GM21381 (cell line): ENCODE data around the gene CEP128.
"Not testable (repeated sequence)": the region's sequence is repeated elsewhere in the genome, so short reads cannot be mapped to it uniquely, and the experiment has no call there.

Experiments
- ATAC-seq: cut with Tn5 transposase; IDR thresholded peaks from one replicate; pipeline ENCODE4 v1.9.1; 2021; ENCODE audit warnings: mild to moderate bottlenecking, moderate library complexity; ENCODE audit not compliant: unreplicated experiment

The CEP128 gene

GRCh38 chr14:80954687-80955299 lies 13.3 kb upstream of the CEP128 start:
- no peak for ATAC-seq

- not testable (repeated sequence) for ATAC-seq
Measured at GRCh38 chr14:80953211-80953610, 11.7 kb upstream of the CEP128 start.

GRCh38 chr14:80951491-80951890 lies 10.0 kb upstream of the CEP128 start:
- no peak for ATAC-seq

- ATAC-seq = no peak
Measured at GRCh38 chr14:80948291-80948690, 6.8 kb upstream of the CEP128 start.

GRCh38 chr14:80946797-80947196 lies 5.3 kb upstream of the CEP128 start:
- no peak for ATAC-seq

- ATAC-seq = no peak
Measured at GRCh38 chr14:80946187-80946586, 4.6 kb upstream of the CEP128 start.

- no peak for ATAC-seq
Measured at GRCh38 chr14:80944861-80945617, 3.5 kb upstream of the CEP128 start.

- ATAC-seq = peak; percentile 16
Measured at GRCh38 chr14:80942191-80942600, 658 bp upstream of the CEP128 start.

- ATAC-seq = no peak
Measured at GRCh38 chr14:80940146-80940545, 1.4 kb downstream of the CEP128 start.

GRCh38 chr14:80933686-80934085 lies 7.9 kb downstream of the CEP128 start:
- ATAC-seq = no peak

- no peak for ATAC-seq
Measured at GRCh38 chr14:80933282-80933681, 8.3 kb downstream of the CEP128 start.

- peak; percentile 97 for ATAC-seq
Measured at GRCh38 chr14:80930836-80931389, 10.6 kb downstream of the CEP128 start.

GRCh38 chr14:80930095-80930494 lies 11.4 kb downstream of the CEP128 start:
- ATAC-seq = no peak

GRCh38 chr14:80927083-80927989 lies 14.2 kb downstream of the CEP128 start:
- ATAC-seq = no peak

- no peak for ATAC-seq
Measured at GRCh38 chr14:80926397-80927082, 15.0 kb downstream of the CEP128 start.

GRCh38 chr14:80924365-80925103 lies 17.0 kb downstream of the CEP128 start:
- no peak for ATAC-seq

GRCh38 chr14:80923368-80923767 lies 18.2 kb downstream of the CEP128 start:
- ATAC-seq = no peak

GRCh38 chr14:80919622-80920021 lies 21.9 kb downstream of the CEP128 start:
- no peak for ATAC-seq

GRCh38 chr14:80912013-80912412 lies 29.5 kb downstream of the CEP128 start:
- ATAC-seq = not testable (repeated sequence)

GRCh38 chr14:80906946-80907345 lies 34.6 kb downstream of the CEP128 start:
- no peak for ATAC-seq
